Nucleus accumbens (tissue), 56 donors: ENCODE results near the gene GPX4.
A peak's percentile ranks its signal among the peaks of the same experiment; 100 is the strongest.

Source experiments
- DNase-seq, 56 donors: peaks; one replicate each; lab custom pipeline; 2025; lab: John Stamatoyannopoulos, UW

The GPX4 gene

GRCh38 chr19:1098177-1099051 is 5.4 kb upstream of the GPX4 start:
- DNase-seq, result no peak

- DNase-seq, result peak in 5 of 56 donors; percentile 14 to 48 (median 32)
Observed at GRCh38 chr19:1101337-1101698, 2.5 kb upstream of the GPX4 start.

GRCh38 chr19:1102407-1103131 is 1.2 kb upstream of the GPX4 start:
- DNase-seq, result peak in 1 of 56 donors; percentile 2

GRCh38 chr19:1103132-1103707 is 574 bp upstream of the GPX4 start:
- no peak for DNase-seq

GRCh38 chr19:1104311-1105007 is 665 bp downstream of the GPX4 start:
- peak in 54 of 56 donors; percentile 14 to 87 (median 62) for DNase-seq

GRCh38 chr19:1105008-1105872 is 1.4 kb downstream of the GPX4 start:
- peak in 14 of 56 donors; percentile 17 to 55 (median 36) for DNase-seq

GRCh38 chr19:1105873-1106840 is 2.4 kb downstream of the GPX4 start:
- no peak for DNase-seq

- no peak for DNase-seq
Observed at GRCh38 chr19:1106841-1107660, 3.3 kb downstream of the GPX4 start.

GRCh38 chr19:1107661-1108261 is 4.0 kb downstream of the GPX4 start:
- no peak for DNase-seq

GRCh38 chr19:1108291-1109031 is 4.7 kb downstream of the GPX4 start:
- DNase-seq, result no peak

- DNase-seq, result no peak
Observed at GRCh38 chr19:1109032-1109551, 5.3 kb downstream of the GPX4 start.

- no peak for DNase-seq
Observed at GRCh38 chr19:1109697-1110671, 6.2 kb downstream of the GPX4 start.

- DNase-seq, result no peak
Observed at GRCh38 chr19:1110809-1111640, 7.2 kb downstream of the GPX4 start.

- DNase-seq, result no peak
Observed at GRCh38 chr19:1111641-1112267, 8.0 kb downstream of the GPX4 start.
